ENCODE data around the gene DACT1. TPM values are rescaled to one million over a fixed set of nuclear protein-coding genes. Genes with fewer than 3 reads are reported as not detected.

The DACT1 gene
- total RNA-seq, 1 donor from 2014 or later = 3.7 TPM

GRCh38 chr14:58668848-58669480 lies 31.2 kb downstream of the DACT1 start:
- intact Hi-C loops (cut with DNase I) = no loop called here
- Histone ChIP-seq H3K4me1 (no peaks in the 10 kb centered on the region), H3K27ac (no peak overlapping the region), H3K27me3 (ENCODE audit: low read depth) (no peaks in the 10 kb centered on the region), H3K9me3 (no peaks in the 10 kb centered on the region), H3K36me3 (no peaks in the 10 kb centered on the region), H3K4me3 (no peak overlapping the region)
- no peak for TF ChIP-seq CTCF (IDR thresholded peaks at IDR 0.05)
- ATAC-seq = peak in 1 of 2 donors; percentile 25
- DNase-seq = no peak

- intact Hi-C loops (cut with DNase I) = no loop called here
- TF ChIP-seq CTCF (IDR thresholded peaks at IDR 0.05) = no peak
- Histone ChIP-seq H3K4me3 (no peak overlapping the region), H3K4me1 (no peaks in the 10 kb centered on the region), H3K27me3 (ENCODE audit: low read depth) (no peaks in the 10 kb centered on the region), H3K9me3 (no peaks in the 10 kb centered on the region), H3K36me3 (no peaks in the 10 kb centered on the region), H3K27ac (no peak overlapping the region)
- DNase-seq = no peak
- no peak for ATAC-seq
Measured at GRCh38 chr14:58669556-58670200, 31.9 kb downstream of the DACT1 start.

GRCh38 chr14:58671024-58671423 lies 33.3 kb downstream of the DACT1 start:
- intact Hi-C loops (cut with DNase I) = no loop called here
- ATAC-seq (no peak), DNase-seq (no peak)
- Histone ChIP-seq H3K4me3 (no peak overlapping the region), H3K27ac (no peak overlapping the region), H3K27me3 (ENCODE audit: low read depth) (no peaks in the 10 kb centered on the region), H3K9me3 (no peaks in the 10 kb centered on the region), H3K4me1 (no peaks in the 10 kb centered on the region), H3K36me3 (no peaks in the 10 kb centered on the region)
- TF ChIP-seq CTCF (IDR thresholded peaks at IDR 0.05) = no peak

GRCh38 chr14:58671436-58671835 lies 33.7 kb downstream of the DACT1 start:
- no peak for ATAC-seq

GRCh38 chr14:58673722-58674121 lies 36.0 kb downstream of the DACT1 start:
- intact Hi-C loops (cut with DNase I) = no loop called here
- Histone ChIP-seq H3K27ac (no peak overlapping the region), H3K36me3 (no peaks in the 10 kb centered on the region), H3K4me1 (no peaks in the 10 kb centered on the region), H3K4me3 (no peak overlapping the region), H3K9me3 (no peaks in the 10 kb centered on the region), H3K27me3 (ENCODE audit: low read depth) (no peaks in the 10 kb centered on the region)
- ATAC-seq (no peak), DNase-seq (no peak)
- TF ChIP-seq CTCF (IDR thresholded peaks at IDR 0.05) = no peak

More at GRCh38 chr14:58671436-58671835, 33.7 kb downstream of the DACT1 start:
- H3K4me1 ChIP-seq = no peaks in the 10 kb centered on the region
- no peak overlapping the region for H3K4me3 ChIP-seq
- DNase-seq = no peak
- no peaks in the 10 kb centered on the region for H3K9me3 ChIP-seq
- no peak overlapping the region for H3K27ac ChIP-seq
- intact Hi-C loops (cut with DNase I) = no loop called here
- no peak for TF ChIP-seq CTCF (IDR thresholded peaks at IDR 0.05)
- no peaks in the 10 kb centered on the region for H3K36me3 ChIP-seq
- no peaks in the 10 kb centered on the region for H3K27me3 ChIP-seq (ENCODE audit: low read depth)

All from lower lobe of right lung (tissue), 2 donors.